Lower lobe of right lung (tissue), 2 donors: Measurements from ENCODE around the gene ADGRL4. TPM values are rescaled to one million over a fixed set of nuclear protein-coding genes. Genes with fewer than 3 reads are reported as not detected.
"Not testable (repeated sequence)": the region's sequence is repeated elsewhere in the genome, so short reads cannot be mapped to it uniquely, and the experiment has no call there.

Source experiments
- ATAC-seq, 2 donors: fragments of 200-7000 bp; cut with Tn5 transposase; one replicate each; pipeline ENCODE4 v1.9.1; 2020 to 2022; ENCODE audit warnings: mild to moderate bottlenecking in 2 of 2, moderate library complexity in 2 of 2
- DNase-seq: peaks from one replicate; pipeline ENCODE4 v3.0.0-alpha.2; 2020
- H3K27ac ChIP-seq: fragments of 200-600 bp; one replicate; pipeline ENCODE4 v1.8.0; 2022
- H3K27me3 ChIP-seq: fragments of 200-600 bp; one replicate; pipeline ENCODE4 v1.8.0; 2022; ENCODE audit warnings: low read depth
- H3K36me3 ChIP-seq: fragments of 200-600 bp; one replicate; pipeline ENCODE4 v1.8.0; 2022; ENCODE audit warnings: mild to moderate bottlenecking
- H3K4me1 ChIP-seq: fragments of 200-600 bp; one replicate; pipeline ENCODE4 v1.8.0; 2022
- H3K4me3 ChIP-seq: fragments of 200-600 bp; one replicate; pipeline ENCODE4 v1.8.0; 2022; ENCODE audit warnings: mild to moderate bottlenecking
- H3K9me3 ChIP-seq: fragments of 200-600 bp; one replicate; pipeline ENCODE4 v1.8.0; 2022
- CTCF ChIP-seq: fragments of 200-600 bp; IDR thresholded peaks from one replicate; pipeline ENCODE4 v1.8.0; 2022; ENCODE audit warnings: antibody characterized with exemption, mild to moderate bottlenecking
- intact Hi-C: fragments of 100-400 bp; cut with DNase I; formaldehyde crosslinking; loops from one replicate; pipeline ENCODE4 v1.11.0; 2022
- total RNA-seq: library from RNA; stranded (reverse); fragmentation: NEBNext Ultra II Directional; extraction: Animal tissue kit (Norgen Biotek cat#: 25700); gene quantifications from one replicate; pipeline ENCODE4 v1.2.1, GENCODE V29; 2021
- donor health status: DM: no; HTN: yes; CAD: no; lungs with severe emphysema.

Gene ADGRL4
- total RNA-seq, 1 donor from 2014 or later, result 18.8 TPM

GRCh38 chr1:78894811-78895210 is 111.7 kb downstream of the ADGRL4 start:
- H3K27me3 ChIP-seq, result no peaks in the 10 kb centered on the region
- no peak for DNase-seq
- no peaks in the 10 kb centered on the region for H3K4me1 ChIP-seq
- TF ChIP-seq CTCF, result no peak
- H3K4me3 ChIP-seq, result no peak overlapping the region
- ATAC-seq, result no peak
- no peaks in the 10 kb centered on the region for H3K36me3 ChIP-seq
- intact Hi-C loops, result no loop called here
- H3K9me3 ChIP-seq, result no peaks in the 10 kb centered on the region
- no peak overlapping the region for H3K27ac ChIP-seq

- no peaks in the 10 kb centered on the region for H3K27me3 ChIP-seq
- DNase-seq (no peak), ATAC-seq (no peak)
- no peak for TF ChIP-seq CTCF
- no peaks in the 10 kb centered on the region for H3K9me3 ChIP-seq
- no peak overlapping the region for H3K27ac ChIP-seq
- no peak overlapping the region for H3K4me3 ChIP-seq
- no peaks in the 10 kb centered on the region for H3K4me1 ChIP-seq
- intact Hi-C loops, result no loop called here
- no peaks in the 10 kb centered on the region for H3K36me3 ChIP-seq
Observed at GRCh38 chr1:78892260-78892840, 114.2 kb downstream of the ADGRL4 start.

GRCh38 chr1:78887458-78887857 is 119.1 kb downstream of the ADGRL4 start:
- Histone ChIP-seq H3K27ac (no peak overlapping the region), H3K27me3 (no peaks in the 10 kb centered on the region), H3K36me3 (no peaks in the 10 kb centered on the region), H3K9me3 (no peaks in the 10 kb centered on the region), H3K4me1 (peaks cover 4% of the 10 kb centered on the region), H3K4me3 (no peak overlapping the region)
- intact Hi-C loops, result no loop called here
- DNase-seq (no peak), ATAC-seq (no peak)
- TF ChIP-seq CTCF, result no peak

GRCh38 chr1:78884685-78885452 is 121.7 kb downstream of the ADGRL4 start:
- peaks cover 4% of the 10 kb centered on the region for H3K4me1 ChIP-seq
- H3K27ac ChIP-seq, result no peak overlapping the region
- H3K27me3 ChIP-seq, result no peaks in the 10 kb centered on the region
- H3K4me3 ChIP-seq, result no peak overlapping the region
- H3K36me3 ChIP-seq, result no peaks in the 10 kb centered on the region
- H3K9me3 ChIP-seq, result no peaks in the 10 kb centered on the region
- no peak for ATAC-seq
- TF ChIP-seq CTCF, result no peak
- no peak for DNase-seq
- intact Hi-C loops, result no loop called here

- no peak overlapping the region for H3K27ac ChIP-seq
- ATAC-seq (no peak), DNase-seq (no peak)
- no peaks in the 10 kb centered on the region for H3K9me3 ChIP-seq
- no peaks in the 10 kb centered on the region for H3K36me3 ChIP-seq
- peaks cover 3% of the 10 kb centered on the region for H3K4me1 ChIP-seq
- no peak for TF ChIP-seq CTCF
- no peaks in the 10 kb centered on the region for H3K27me3 ChIP-seq
- intact Hi-C loops, result no loop called here
- H3K4me3 ChIP-seq, result no peak overlapping the region
Observed at GRCh38 chr1:78880223-78880622, 126.3 kb downstream of the ADGRL4 start.

- H3K4me3 ChIP-seq, ATAC-seq, DNase-seq, intact Hi-C loops, H3K27me3 ChIP-seq, H3K9me3 ChIP-seq, H3K27ac ChIP-seq, H3K36me3 ChIP-seq, H3K4me1 ChIP-seq: not testable (repeated sequence)
Observed at GRCh38 chr1:78875986-78876385, 130.5 kb downstream of the ADGRL4 start.

GRCh38 chr1:78872801-78873200 is 133.7 kb downstream of the ADGRL4 start:
- DNase-seq, H3K27ac ChIP-seq, H3K4me3 ChIP-seq, H3K9me3 ChIP-seq, intact Hi-C loops, H3K4me1 ChIP-seq, H3K27me3 ChIP-seq, H3K36me3 ChIP-seq, ATAC-seq: not testable (repeated sequence)
